ENCODE data around the gene SH3RF3.
"Not testable (repeated sequence)": the region's sequence is repeated elsewhere in the genome, so short reads cannot be mapped to it uniquely, and the experiment has no call there.

Gene SH3RF3

GRCh38 chr2:109527846-109528705 lies 399.1 kb downstream of the SH3RF3 start:
- no peak for DNase-seq (ENCODE audit: low spot score)

GRCh38 chr2:109528811-109529501 lies 400.0 kb downstream of the SH3RF3 start:
- no peak for DNase-seq (ENCODE audit: low spot score)

GRCh38 chr2:109529532-109530449 lies 400.8 kb downstream of the SH3RF3 start:
- peak; percentile 42 for DNase-seq (ENCODE audit: low spot score)

- no peak for DNase-seq (ENCODE audit: low spot score)
Measured at GRCh38 chr2:109530712-109531111, 401.7 kb downstream of the SH3RF3 start.

GRCh38 chr2:109531221-109531620 lies 402.2 kb downstream of the SH3RF3 start:
- DNase-seq (ENCODE audit: low spot score) = no peak

- no peak for DNase-seq (ENCODE audit: low spot score)
Measured at GRCh38 chr2:109531896-109532727, 403.1 kb downstream of the SH3RF3 start.

GRCh38 chr2:109532728-109533076 lies 403.7 kb downstream of the SH3RF3 start:
- no peak for DNase-seq (ENCODE audit: low spot score)

- no peak for DNase-seq (ENCODE audit: low spot score)
Measured at GRCh38 chr2:109533823-109534222, 404.8 kb downstream of the SH3RF3 start.

- no peak for DNase-seq (ENCODE audit: low spot score)
Measured at GRCh38 chr2:109535217-109535946, 406.4 kb downstream of the SH3RF3 start.

GRCh38 chr2:109536556-109536955 lies 407.6 kb downstream of the SH3RF3 start:
- DNase-seq (ENCODE audit: low spot score) = not testable (repeated sequence)

GRCh38 chr2:109537565-109538222 lies 408.7 kb downstream of the SH3RF3 start:
- no peak for DNase-seq (ENCODE audit: low spot score)

- no peak for DNase-seq (ENCODE audit: low spot score)
Measured at GRCh38 chr2:109538546-109538945, 409.5 kb downstream of the SH3RF3 start.

- no peak for DNase-seq (ENCODE audit: low spot score)
Measured at GRCh38 chr2:109542384-109542783, 413.4 kb downstream of the SH3RF3 start.

GRCh38 chr2:109545828-109546713 lies 417.1 kb downstream of the SH3RF3 start:
- peak; percentile 52 for DNase-seq (ENCODE audit: low spot score)

GRCh38 chr2:109547280-109547679 lies 418.3 kb downstream of the SH3RF3 start:
- DNase-seq (ENCODE audit: low spot score) = no peak

- no peak for DNase-seq (ENCODE audit: low spot score)
Measured at GRCh38 chr2:109549016-109549590, 420.1 kb downstream of the SH3RF3 start.
